Stomach (tissue), 4 donors: Measurements from ENCODE around the gene CD101.

Experiments used
- CTCF ChIP-seq, 7 experiments: fragments of 450-650 bp in 4 of 7; fragments of 200-600 bp in 3 of 7; sonication (generic) in 3 of 7; IDR thresholded peaks; one replicate each; pipeline ENCODE4 v1.5.1; 2016 to 2019; ENCODE audit warnings: antibody characterized with exemption in 7 of 7, control low read depth in 2 of 7, mild to moderate bottlenecking in 1 of 7
- EP300 ChIP-seq: sonication (generic); formaldehyde crosslinking; IDR thresholded peaks from one replicate; pipeline ENCODE4 v1.6.1; 2017; ENCODE audit warnings: antibody characterized with exemption
- POLR2AphosphoS5 ChIP-seq, 3 donors: sonication (generic); formaldehyde crosslinking; IDR thresholded peaks; one replicate each; pipeline ENCODE4 v1.6.1; 2016; ENCODE audit warnings: antibody characterized with exemption in 3 of 3

GRCh38 chr1:117013309-117013858 lies 11.8 kb downstream of the CD101 start:
- no peak for TF ChIP-seq CTCF (IDR thresholded peaks at IDR 0.05)
- TF ChIP-seq EP300: no peak
- no peak for TF ChIP-seq POLR2AphosphoS5 (IDR thresholded peaks at IDR 0.05)
